Measurements from ENCODE around the gene INPP5E. TPM values are rescaled to one million over a fixed set of nuclear protein-coding genes. Genes with fewer than 3 reads are reported as not detected.
"Not testable (repeated sequence)": the region's sequence is repeated elsewhere in the genome, so short reads cannot be mapped to it uniquely, and the experiment has no call there.

INPP5E gene
- total RNA-seq, 2 experiments from 2014 or later, result 17.2 to 19.4 TPM

DNA sequence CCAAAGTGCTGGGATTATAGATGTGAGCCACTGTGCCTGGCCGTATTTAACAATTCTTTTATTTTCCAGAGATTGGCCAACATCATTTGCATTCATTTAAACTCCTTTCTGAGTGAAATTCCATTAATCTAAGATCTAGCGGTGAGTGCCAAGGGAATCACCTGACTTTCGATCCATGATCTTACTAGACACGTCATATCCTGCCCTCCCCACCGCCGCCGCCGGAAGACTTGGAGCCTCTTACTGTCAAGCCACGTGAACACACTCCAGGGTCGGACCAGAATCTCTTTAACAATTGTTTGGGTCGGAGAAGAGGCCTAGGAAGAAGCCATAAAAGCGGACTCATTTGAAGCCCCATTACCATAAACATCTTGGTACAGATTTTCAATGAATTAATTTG lies 12.9 kb downstream of the INPP5E start:
- ATAC-seq (ENCODE audit: poor library complexity) (no peak), DNase-seq (no peak)
- ChIA-PET CTCF (no interaction called here), POLR2A (no interaction called here)
- H3K27me3 Mint-ChIP-seq, result no peaks in the 10 kb centered on the region
- no peak overlapping the region for H3K27ac Mint-ChIP-seq
- H3K36me3 Mint-ChIP-seq (ENCODE audit: low read depth), result peaks cover 37% of the 10 kb centered on the region
- peaks cover 43% of the 10 kb centered on the region for H3K36me3 ChIP-seq (ENCODE audit: insufficient read depth, low read length)
- H3K4me1 ChIP-seq (ENCODE audit: insufficient read depth, low read length), result no peaks in the 10 kb centered on the region
- H3K27me3 ChIP-seq (ENCODE audit: control insufficient read depth in 1 of 2, insufficient read depth in 2 of 2, low read length in 2 of 2), result no peaks in the 10 kb centered on the region
- intact Hi-C loops (cut with DNase I, micrococcal nuclease), result no loop called here
- no peak overlapping the region for H3K27ac ChIP-seq (ENCODE audit: low read depth in 1 of 2, low read length in 2 of 2)
- H3K4me1 Mint-ChIP-seq (ENCODE audit: low read depth), result no peaks in the 10 kb centered on the region
- TF ChIP-seq, protein P1, sequence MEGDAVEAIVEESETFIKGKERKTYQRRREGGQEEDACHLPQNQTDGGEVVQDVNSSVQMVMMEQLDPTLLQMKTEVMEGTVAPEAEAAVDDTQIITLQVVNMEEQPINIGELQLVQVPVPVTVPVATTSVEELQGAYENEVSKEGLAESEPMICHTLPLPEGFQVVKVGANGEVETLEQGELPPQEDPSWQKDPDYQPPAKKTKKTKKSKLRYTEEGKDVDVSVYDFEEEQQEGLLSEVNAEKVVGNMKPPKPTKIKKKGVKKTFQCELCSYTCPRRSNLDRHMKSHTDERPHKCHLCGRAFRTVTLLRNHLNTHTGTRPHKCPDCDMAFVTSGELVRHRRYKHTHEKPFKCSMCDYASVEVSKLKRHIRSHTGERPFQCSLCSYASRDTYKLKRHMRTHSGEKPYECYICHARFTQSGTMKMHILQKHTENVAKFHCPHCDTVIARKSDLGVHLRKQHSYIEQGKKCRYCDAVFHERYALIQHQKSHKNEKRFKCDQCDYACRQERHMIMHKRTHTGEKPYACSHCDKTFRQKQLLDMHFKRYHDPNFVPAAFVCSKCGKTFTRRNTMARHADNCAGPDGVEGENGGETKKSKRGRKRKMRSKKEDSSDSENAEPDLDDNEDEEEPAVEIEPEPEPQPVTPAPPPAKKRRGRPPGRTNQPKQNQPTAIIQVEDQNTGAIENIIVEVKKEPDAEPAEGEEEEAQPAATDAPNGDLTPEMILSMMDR (IDR thresholded peaks at IDR 0.05), result no peak
- no peak overlapping the region for H3K4me3 ChIP-seq (ENCODE audit: low read length)
- no peaks in the 10 kb centered on the region for H3K9me3 Mint-ChIP-seq
- H3K4me3 Mint-ChIP-seq, result no peak overlapping the region
- no peaks in the 10 kb centered on the region for H3K9me3 ChIP-seq (ENCODE audit: control insufficient read depth in 1 of 2, insufficient read depth in 1 of 2, low read length in 2 of 2)

DNA sequence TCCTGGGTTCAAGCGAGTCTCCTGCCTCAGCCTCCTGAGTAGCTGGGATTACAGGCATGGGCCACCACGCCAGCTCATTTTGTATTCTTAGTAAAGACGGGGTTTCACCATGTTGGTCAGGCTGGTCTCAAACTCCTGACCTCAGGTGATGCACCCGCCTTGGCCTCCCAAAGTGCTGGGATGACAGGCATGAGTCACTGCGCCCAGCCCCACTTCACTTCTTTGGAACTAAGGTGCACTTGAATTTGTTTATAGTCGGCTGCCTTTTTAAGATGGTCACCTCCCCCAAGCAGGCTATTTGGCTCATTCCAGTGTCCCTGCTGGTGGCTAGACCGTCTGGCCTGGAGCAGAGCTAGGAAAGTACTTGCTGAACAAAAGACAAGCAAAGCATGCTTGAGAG lies 14.3 kb downstream of the INPP5E start:
- peaks cover 42% of the 10 kb centered on the region for H3K36me3 Mint-ChIP-seq (ENCODE audit: low read depth)
- DNase-seq; CTCF ChIA-PET; H3K27ac Mint-ChIP-seq; H3K27me3 Mint-ChIP-seq; H3K27ac ChIP-seq (ENCODE audit: low read depth in 1 of 2, low read length in 2 of 2); H3K9me3 ChIP-seq (ENCODE audit: control insufficient read depth in 1 of 2, insufficient read depth in 1 of 2, low read length in 2 of 2); H3K9me3 Mint-ChIP-seq; intact Hi-C loops (cut with DNase I, micrococcal nuclease); H3K4me1 Mint-ChIP-seq (ENCODE audit: low read depth); H3K4me3 ChIP-seq (ENCODE audit: low read length); ATAC-seq (ENCODE audit: poor library complexity); H3K4me3 Mint-ChIP-seq; H3K27me3 ChIP-seq (ENCODE audit: control insufficient read depth in 1 of 2, insufficient read depth in 2 of 2, low read length in 2 of 2); H3K4me1 ChIP-seq (ENCODE audit: insufficient read depth, low read length): not testable (repeated sequence)
- POLR2A ChIA-PET, result interaction anchor here (1.1 kb wide), 1 partner anchor 22 kb away, joined by 5 read pairs; no protein-coding TSS in a partner anchor
- H3K36me3 ChIP-seq (ENCODE audit: insufficient read depth, low read length), result peaks cover 51% of the 10 kb centered on the region

DNA sequence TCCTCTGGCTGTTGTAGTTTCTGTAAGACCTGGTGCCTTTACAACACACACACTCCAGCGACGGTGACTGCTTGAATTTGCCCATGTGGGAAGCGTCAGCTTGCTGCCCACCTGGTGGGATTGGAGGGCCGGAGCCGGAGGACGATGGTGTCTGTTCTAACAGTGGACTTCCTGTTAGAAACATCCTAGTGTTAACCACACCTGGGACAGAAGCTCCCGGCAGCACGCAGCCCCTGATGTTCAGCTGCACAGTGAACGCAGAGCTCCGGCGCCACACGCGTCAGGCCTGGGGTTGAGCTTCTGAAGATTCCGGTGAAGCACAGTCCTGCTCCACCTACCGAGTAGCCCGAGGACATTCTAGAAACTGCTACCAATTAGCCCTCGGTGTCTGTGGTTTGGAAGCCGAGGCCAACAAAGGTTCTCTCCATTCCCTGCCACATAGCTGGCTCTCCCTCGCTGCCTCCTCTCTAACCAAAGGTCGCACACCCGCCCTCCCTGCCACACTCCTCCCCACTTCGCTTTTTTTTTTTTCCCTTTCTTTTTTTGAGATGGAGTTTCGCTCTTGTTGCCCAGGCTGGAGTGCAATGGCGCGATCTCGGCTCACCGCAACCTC lies 14.8 kb downstream of the INPP5E start:
- no peaks in the 10 kb centered on the region for H3K9me3 ChIP-seq (ENCODE audit: control insufficient read depth in 1 of 2, insufficient read depth in 1 of 2, low read length in 2 of 2)
- DNase-seq (no peak), ATAC-seq (ENCODE audit: poor library complexity) (no peak)
- peaks cover 51% of the 10 kb centered on the region for H3K36me3 ChIP-seq (ENCODE audit: insufficient read depth, low read length)
- Mint-ChIP-seq H3K4me3 (no peak overlapping the region), H3K27me3 (no peaks in the 10 kb centered on the region), H3K27ac (no peak overlapping the region), H3K36me3 (ENCODE audit: low read depth) (peaks cover 40% of the 10 kb centered on the region), H3K4me1 (ENCODE audit: low read depth) (no peaks in the 10 kb centered on the region), H3K9me3 (no peaks in the 10 kb centered on the region)
- no peaks in the 10 kb centered on the region for H3K27me3 ChIP-seq (ENCODE audit: control insufficient read depth in 1 of 2, insufficient read depth in 2 of 2, low read length in 2 of 2)
- POLR2A ChIA-PET, result interaction anchor here (1.1 kb wide), 1 partner anchor 21 kb away, joined by 5 read pairs; no protein-coding TSS in a partner anchor
- H3K4me1 ChIP-seq (ENCODE audit: insufficient read depth, low read length), result no peaks in the 10 kb centered on the region
- TF ChIP-seq, protein P1 (IDR thresholded peaks at IDR 0.05), result no peak
- no peak overlapping the region for H3K27ac ChIP-seq (ENCODE audit: low read depth in 1 of 2, low read length in 2 of 2)
- intact Hi-C loops (cut with DNase I, micrococcal nuclease), result no loop called here
- CTCF ChIA-PET, result interaction anchor here (0.6 kb wide), 1 partner anchor 61 kb away, joined by 3 read pairs; the partner anchor contains the start of gene DNLZ
- H3K4me3 ChIP-seq (ENCODE audit: low read length), result no peak overlapping the region
